GM21528 (cell line): ENCODE measurements around the gene MEI1.
A peak's percentile ranks its signal among the peaks of the same experiment; 100 is the strongest.

ENCODE experiments used
- ATAC-seq: cut with Tn5 transposase; IDR thresholded peaks from one replicate; pipeline ENCODE4 v1.9.1; 2021; ENCODE audit warnings: mild to moderate bottlenecking, moderate library complexity; ENCODE audit not compliant: unreplicated experiment, low FRiP score

MEI1 gene

DNA sequence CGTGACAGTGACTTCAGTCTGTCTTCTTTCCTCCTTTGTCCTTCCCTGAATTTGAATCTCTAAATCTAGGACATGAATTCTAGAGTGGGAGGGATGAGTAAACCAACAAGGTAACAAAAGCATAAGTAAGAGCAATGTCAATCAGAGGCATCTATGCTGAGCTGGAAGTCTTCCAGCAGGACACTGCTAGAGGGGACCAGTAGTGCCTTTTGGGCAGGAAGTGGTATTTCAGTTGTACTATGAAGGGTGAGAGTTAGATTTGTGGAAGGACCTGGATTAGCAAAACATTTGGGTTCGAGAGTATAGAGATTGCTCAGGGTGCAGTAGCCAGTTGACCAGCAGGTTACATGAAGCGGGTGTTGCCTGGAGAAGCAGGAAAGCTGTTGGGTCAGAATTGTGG is 40.3 kb downstream of the MEI1 start:
- no peak for ATAC-seq

- no peak for ATAC-seq
Measured at GRCh38 chr22:41742918-41743317, 43.6 kb downstream of the MEI1 start.

DNA sequence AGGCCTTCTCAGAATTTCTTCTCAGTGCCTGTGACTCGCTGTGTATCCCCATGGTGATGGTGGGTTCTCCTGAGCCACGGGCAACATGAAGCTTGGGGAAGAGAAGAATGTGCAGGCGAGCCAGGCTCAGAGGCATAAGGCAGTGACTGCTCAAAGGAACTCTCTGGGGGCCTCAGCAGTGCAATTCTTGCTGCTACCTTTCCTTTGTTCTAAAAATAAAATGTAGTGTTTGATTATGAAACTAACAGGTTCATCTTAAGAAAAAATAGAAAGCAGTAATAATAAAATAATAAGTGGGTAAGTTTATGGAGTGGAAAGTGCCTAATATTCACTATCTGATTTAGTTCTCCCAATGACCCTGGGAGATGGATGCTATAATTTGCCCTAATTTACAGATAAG is 46.7 kb downstream of the MEI1 start:
- no peak for ATAC-seq

GRCh38 chr22:41746567-41747400 is 47.5 kb downstream of the MEI1 start:
- ATAC-seq = peak; percentile 75

- no peak for ATAC-seq
Measured at GRCh38 chr22:41752011-41752970, 53.0 kb downstream of the MEI1 start.

DNA sequence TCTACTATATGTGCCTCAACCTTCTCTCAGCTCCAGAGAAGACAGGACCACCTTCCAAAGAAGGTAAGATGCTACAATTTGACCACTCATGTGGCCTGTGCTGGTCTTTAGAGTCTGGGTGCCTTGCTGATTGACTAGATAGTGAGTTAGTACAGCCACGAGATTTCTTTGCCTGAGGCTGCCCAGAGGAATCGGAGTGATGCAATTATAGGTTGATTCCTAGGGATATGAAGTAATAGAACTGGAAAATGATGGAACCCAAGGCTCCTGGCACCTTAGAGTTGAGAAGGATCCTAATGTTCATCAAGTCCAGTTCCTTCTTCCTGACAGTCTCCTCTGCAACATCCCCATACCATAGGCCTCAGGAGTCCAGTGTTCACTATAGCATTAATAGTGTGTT is 54.7 kb downstream of the MEI1 start:
- ATAC-seq = no peak

DNA sequence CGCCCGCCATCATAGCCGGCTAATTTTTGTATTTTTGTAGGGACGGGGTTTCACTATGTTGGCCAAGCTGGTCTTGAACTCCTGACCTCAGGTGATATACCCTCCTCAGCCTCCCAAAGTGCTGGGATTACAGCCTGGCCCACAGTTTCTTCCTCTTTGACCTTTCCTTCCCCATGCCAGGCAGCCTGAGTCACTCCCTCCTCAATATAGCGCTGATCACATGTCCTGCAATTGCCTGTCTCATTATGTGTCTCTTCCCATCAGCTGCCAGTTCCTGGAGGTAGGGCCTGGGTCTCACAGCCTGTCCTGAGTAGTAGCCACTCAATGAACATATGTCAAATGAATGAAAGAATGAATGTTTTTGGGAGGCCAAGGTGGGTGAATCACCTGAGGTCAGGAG is 58.2 kb downstream of the MEI1 start:
- ATAC-seq = no peak

GRCh38 chr22:41758231-41758630 is 58.9 kb downstream of the MEI1 start:
- ATAC-seq = no peak

DNA sequence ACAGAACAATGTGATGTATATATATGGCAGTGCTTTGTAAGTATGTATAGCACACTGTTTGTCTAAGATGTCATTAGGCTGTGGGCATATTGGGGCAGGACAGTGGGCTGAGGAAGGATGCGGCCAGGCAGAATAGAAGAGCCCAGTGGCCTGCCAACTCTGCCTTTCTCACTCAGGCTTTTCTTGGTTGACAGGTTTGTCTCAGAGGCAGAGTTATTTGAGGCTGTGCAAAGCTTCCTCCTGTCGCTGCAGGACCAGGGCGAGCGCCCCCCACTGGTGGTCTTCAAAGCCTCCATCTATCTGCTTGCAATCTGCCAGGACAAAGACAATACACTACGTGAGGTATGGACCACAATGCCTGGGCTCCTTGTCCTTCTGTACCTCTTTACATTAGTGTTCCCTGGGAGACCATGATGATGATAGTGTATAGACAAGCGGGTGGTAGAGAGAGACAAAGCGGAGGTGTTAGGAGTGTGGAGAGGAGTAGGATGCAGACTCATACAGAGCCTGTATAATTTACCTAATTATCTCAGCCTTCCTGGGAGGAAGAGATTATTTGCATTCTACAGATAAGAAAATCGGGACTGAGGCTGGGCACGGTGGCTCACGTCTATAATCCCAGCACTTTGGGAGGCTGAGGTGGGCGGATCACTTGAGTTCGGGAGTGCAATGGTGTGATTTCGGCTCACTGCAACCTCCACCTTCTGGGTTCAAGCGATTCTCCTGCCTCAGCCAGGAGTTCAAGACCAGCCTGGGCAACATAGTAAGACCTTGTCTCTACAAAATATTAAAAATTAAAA is 63.9 kb downstream of the MEI1 start:
- no peak for ATAC-seq

DNA sequence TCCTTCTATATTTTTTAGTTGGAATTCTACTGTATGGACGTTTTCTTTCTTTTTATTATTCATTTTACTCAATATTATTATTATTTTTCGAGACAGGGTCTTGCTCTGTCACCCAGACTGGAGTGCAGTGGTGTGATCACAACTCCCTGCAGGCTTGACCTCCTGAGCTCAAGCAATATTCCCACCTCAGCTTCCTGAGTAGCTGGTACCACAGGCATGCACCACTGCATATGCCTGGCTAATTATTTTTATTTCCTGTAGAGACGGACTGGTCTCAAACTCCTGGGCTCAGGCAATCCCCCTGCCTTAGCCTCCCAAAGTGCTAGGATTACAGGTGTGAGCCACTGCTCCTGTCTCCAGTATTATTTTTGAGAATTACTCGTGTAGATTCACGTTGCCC is 67.2 kb downstream of the MEI1 start:
- ATAC-seq = no peak

- ATAC-seq = no peak
Measured at GRCh38 chr22:41768430-41768829, 69.1 kb downstream of the MEI1 start.

- ATAC-seq = no peak
Measured at GRCh38 chr22:41770715-41771468, 71.6 kb downstream of the MEI1 start.

- ATAC-seq = no peak
Measured at GRCh38 chr22:41772198-41772597, 72.9 kb downstream of the MEI1 start.

DNA sequence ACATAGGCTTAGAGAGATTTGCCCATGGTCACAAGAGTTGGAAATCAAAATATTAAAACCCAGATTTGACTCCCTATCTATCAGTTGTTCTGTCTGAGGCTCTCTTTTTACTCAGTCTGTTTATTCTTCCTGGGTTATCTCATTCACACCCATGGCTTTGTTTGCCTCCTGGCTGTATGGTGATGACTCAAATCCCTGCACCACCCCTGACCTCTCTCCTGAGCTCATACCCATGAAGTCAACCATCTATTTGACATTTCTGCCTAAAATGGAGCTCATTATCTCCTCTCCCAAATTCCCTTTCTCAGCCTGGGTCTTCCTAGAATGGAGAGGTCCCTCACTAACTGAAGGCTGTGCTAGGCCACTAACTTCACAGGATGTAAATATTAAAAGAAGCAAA is 73.3 kb downstream of the MEI1 start:
- no peak for ATAC-seq

DNA sequence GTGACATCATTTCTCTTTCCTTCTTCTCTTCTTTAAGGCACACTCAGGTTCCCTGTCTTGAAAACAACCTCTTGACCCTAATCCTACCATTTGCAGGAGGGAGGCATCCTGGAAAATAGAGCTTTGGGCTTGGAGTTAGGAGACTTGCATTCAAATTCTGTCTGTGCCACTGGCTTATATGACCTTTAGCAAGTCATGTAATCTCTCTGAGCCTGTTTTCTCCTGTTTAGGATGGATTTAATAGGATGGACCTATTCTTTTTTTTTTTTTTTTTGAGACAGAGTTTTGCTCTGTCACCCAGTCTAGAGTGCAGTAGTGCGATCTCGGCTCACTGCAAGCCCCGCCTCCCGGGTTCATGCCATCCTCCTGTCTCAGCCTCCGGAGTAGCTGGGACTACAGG is 76.0 kb downstream of the MEI1 start:
- ATAC-seq = no peak

DNA sequence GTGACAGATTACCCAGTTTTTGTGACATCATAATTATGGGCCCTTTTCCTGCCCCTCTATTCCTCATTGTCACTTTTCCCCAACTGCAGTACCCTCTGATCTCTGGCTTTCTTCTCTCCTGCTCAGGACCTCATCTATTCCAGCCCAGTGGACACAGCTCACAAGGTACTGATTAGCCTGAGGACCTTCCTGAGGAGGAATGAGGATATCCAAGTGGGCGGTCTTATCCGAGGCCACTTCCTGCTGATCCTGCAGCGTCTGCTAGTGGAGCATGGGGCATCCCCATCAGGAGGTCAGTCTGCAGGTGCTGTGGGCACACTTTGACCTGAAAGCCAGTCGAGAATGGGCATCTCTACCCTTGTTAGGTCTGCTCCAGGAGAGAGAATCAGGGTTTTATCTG is 76.7 kb downstream of the MEI1 start:
- no peak for ATAC-seq

GRCh38 chr22:41776381-41776780 is 77.1 kb downstream of the MEI1 start:
- no peak for ATAC-seq

GRCh38 chr22:41777749-41778425 is 78.6 kb downstream of the MEI1 start:
- ATAC-seq = no peak

DNA sequence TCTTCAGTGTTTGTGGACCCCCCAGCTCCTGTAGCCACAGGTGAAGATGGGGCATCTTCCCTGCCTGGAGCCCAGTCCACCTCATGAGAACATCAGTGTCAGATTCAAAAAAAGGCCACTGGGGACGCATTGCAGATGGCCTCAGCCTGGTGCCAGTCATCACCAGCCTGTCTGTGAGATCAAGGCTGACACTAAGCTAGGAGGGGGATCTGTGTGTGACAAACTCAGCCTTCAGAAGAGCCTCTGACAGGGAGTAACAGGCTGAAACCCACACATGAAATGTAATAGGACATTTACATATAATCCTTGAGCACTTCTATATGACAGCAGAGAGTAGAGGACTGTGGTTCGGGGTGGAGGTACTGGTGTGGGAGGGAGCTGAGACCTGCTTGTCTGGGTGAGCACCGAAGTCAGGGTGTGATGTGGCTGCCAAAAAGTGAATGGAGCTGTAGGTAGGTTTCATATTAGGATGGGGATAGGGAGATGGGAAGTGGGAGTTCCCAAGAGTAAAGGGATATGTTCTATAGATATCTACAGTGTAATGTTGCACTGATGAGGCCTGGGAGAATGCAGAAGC is 80.7 kb downstream of the MEI1 start:
- no peak for ATAC-seq
